Prostate gland (tissue), 2 donors: Measurements from ENCODE around the gene MALAT1. TPM values are rescaled to one million over a fixed set of nuclear protein-coding genes. Genes with fewer than 3 reads are reported as not detected.
"Not testable (repeated sequence)": the region's sequence is repeated elsewhere in the genome, so short reads cannot be mapped to it uniquely, and the experiment has no call there.

ENCODE experiments used
- DNase-seq: peaks from one replicate; pipeline ENCODE4 v3.0.0-alpha.2; 2019; ENCODE audit warnings: low spot score
- H3K27ac ChIP-seq, 2 donors: fragments of 200-600 bp; sonication (generic); 2 replicates each; pipeline ENCODE4 v1.5.1; 2017 to 2019
- H3K27me3 ChIP-seq: fragments of 200-600 bp; sonication (generic); replicated peaks from 2 replicates; pipeline ENCODE4 v1.5.1; 2019; ENCODE audit not compliant: insufficient read depth
- H3K36me3 ChIP-seq, 2 donors: fragments of 200-600 bp; sonication (generic); 1 replicate in 1 of 2; 2 replicates in 1 of 2; pipeline versions ENCODE4 v1.5.1 to v1.8.1; 2017 to 2019
- H3K4me1 ChIP-seq: fragments of 200-600 bp; sonication (generic); replicated peaks from 2 replicates; pipeline ENCODE4 v1.5.1; 2019
- H3K4me3 ChIP-seq, 2 donors: fragments of 200-600 bp; sonication (generic); 2 replicates each; pipeline ENCODE4 v1.5.1; 2017 to 2019
- H3K9me3 ChIP-seq: fragments of 200-600 bp; sonication (generic); 2 replicates; pipeline ENCODE4 v1.5.1; 2017
- CTCF ChIP-seq, 4 experiments: fragments of 200-600 bp in 2 of 4; fragments of 450-650 bp in 2 of 4; sonication (generic) in 2 of 4; IDR thresholded peaks; 1 replicate in 3 of 4; 2 replicates in 1 of 4; pipeline ENCODE4 v1.5.1; 2016 to 2019; ENCODE audit warnings: antibody characterized with exemption in 4 of 4, mild to moderate bottlenecking in 2 of 4, moderate library complexity in 2 of 4
- POLR2A ChIP-seq: fragments of 450-650 bp; IDR thresholded peaks from one replicate; pipeline ENCODE4 v1.6.1; 2016; ENCODE audit warnings: antibody characterized with exemption, mild to moderate bottlenecking
- POLR2AphosphoS5 ChIP-seq: sonication (generic); formaldehyde crosslinking; IDR thresholded peaks from one replicate; pipeline ENCODE4 v1.6.1; 2017; ENCODE audit warnings: antibody characterized with exemption
- WGBS: methylation state at CpG from one replicate; pipeline ENCODE4 v1.1.5; 2018; 5-methylcytosine and 5-hydroxymethylcytosine counted together
- intact Hi-C: fragments of 100-400 bp; cut with DNase I; formaldehyde crosslinking; loops from one replicate; pipeline ENCODE4 v1.14.2; 2022
- total RNA-seq, 2 donors: library from RNA; depleted of rRNA; stranded (reverse); fragments of >200 nt; gene quantifications; one replicate each; pipeline ENCODE4 v1.1.0, GENCODE V29; 2016

MALAT1 gene
- total RNA-seq, 2 donors from 2014 or later: 5,964 to 9,097 TPM

GRCh38 chr11:65505466-65506289 lies 6.8 kb downstream of the MALAT1 start:
- Histone ChIP-seq H3K4me1 (no peaks in the 10 kb centered on the region), H3K36me3 (peaks cover 32 to 33% of the 10 kb centered on the region in 2 donors), H3K9me3 (no peaks in the 10 kb centered on the region), H3K27ac (peak overlapping the region; percentile 98 to 100), H3K4me3 (peak overlapping the region; percentile 80 to 88), H3K27me3 (no peaks in the 10 kb centered on the region)
- intact Hi-C loops: no loop called here
- DNase-seq: peak; percentile 45
- WGBS: 5% methylated on average over 12 of the region's 12 CpGs
- TF ChIP-seq CTCF (IDR thresholded peaks at IDR 0.05) (no peak), POLR2A (peak; percentile 46), POLR2AphosphoS5 (peak; percentile 87)

GRCh38 chr11:65506290-65506771 lies 7.5 kb downstream of the MALAT1 start:
- intact Hi-C loops: no loop called here
- DNase-seq: no peak
- peaks cover 32 to 33% of the 10 kb centered on the region in 2 donors for H3K36me3 ChIP-seq
- H3K4me1 ChIP-seq: no peaks in the 10 kb centered on the region
- H3K27ac ChIP-seq: peak overlapping the region; percentile 98 to 100
- H3K9me3 ChIP-seq: no peaks in the 10 kb centered on the region
- peak overlapping the region; percentile 80 to 88 for H3K4me3 ChIP-seq
- no peaks in the 10 kb centered on the region for H3K27me3 ChIP-seq
- WGBS: 17% methylated on average over 4 of the region's 4 CpGs
- TF ChIP-seq POLR2AphosphoS5: peak; percentile 31
- TF ChIP-seq POLR2A: peak; percentile 26
- peak in 1 of 4 experiments; percentile 4 for TF ChIP-seq CTCF (IDR thresholded peaks at IDR 0.05)

- peak; percentile 75 for DNase-seq
Measured at GRCh38 chr11:65506772-65507505, 8.1 kb downstream of the MALAT1 start.

GRCh38 chr11:65512311-65512710 lies 13.5 kb downstream of the MALAT1 start:
- H3K27ac ChIP-seq, H3K27me3 ChIP-seq, DNase-seq, H3K9me3 ChIP-seq, intact Hi-C loops, H3K4me1 ChIP-seq, H3K4me3 ChIP-seq, H3K36me3 ChIP-seq: not testable (repeated sequence)
- 98% methylated on average over 3 of the region's 3 CpGs for WGBS

More at GRCh38 chr11:65506772-65507505, 8.1 kb downstream of the MALAT1 start:
- H3K4me1 ChIP-seq: no peaks in the 10 kb centered on the region
- TF ChIP-seq CTCF (IDR thresholded peaks at IDR 0.05) (no peak), POLR2AphosphoS5 (peak; percentile 36), POLR2A (peak; percentile 6)
- no peaks in the 10 kb centered on the region for H3K9me3 ChIP-seq
- WGBS: 11% methylated on average over 7 of the region's 7 CpGs
- peak overlapping the region in 1 of 2 donors; percentile 88 for H3K4me3 ChIP-seq
- peak overlapping the region; percentile 98 to 100 for H3K27ac ChIP-seq
- no peaks in the 10 kb centered on the region for H3K27me3 ChIP-seq
- H3K36me3 ChIP-seq: peaks cover 32 to 33% of the 10 kb centered on the region in 2 donors
- intact Hi-C loops: no loop called here
